H1 (cell line): ENCODE measurements around the gene PIK3C2G. TPM values are rescaled to one million over a fixed set of nuclear protein-coding genes. Genes with fewer than 3 reads are reported as not detected.

Experiments used
- CTCF ChIA-PET: fragments of 300-600 bp; sonication (Branson Sonifier 250); formaldehyde crosslinking; loops from one replicate; lab custom pipeline; 2021; ENCODE audit not compliant: partially characterized antibody; lab: Charles Lee
- POLR2A ChIA-PET: fragments of 300-600 bp; sonication (Branson Sonifier 250); formaldehyde crosslinking; loops from one replicate; lab custom pipeline; 2021; ENCODE audit warnings: inconsistent platforms; ENCODE audit not compliant: partially characterized antibody; lab: Charles Lee
- DNase-seq, 2 experiments: peaks; one replicate each; pipeline versions ENCODE4 v3.0.0 to v3.0.0-alpha.2; 2010 to 2022; ENCODE audit warnings: low spot score in 2 of 2, low read depth in 1 of 2, mixed read lengths in 1 of 2
- FAIRE-seq: peaks from 2 replicates; lab custom pipeline; 2011; peaks lifted over from hg19 to GRCh38; lab: Jason Lieb, UNC
- H2AFZ ChIP-seq: 2 replicates; pipeline ENCODE4 v1.8.1; 2012; ENCODE audit warnings: low read length, inconsistent platforms
- H2AK5ac ChIP-seq: 2 replicates; pipeline ENCODE4 v1.6.1; 2013; ENCODE audit warnings: low read depth, low read length
- H2BK120ac ChIP-seq: replicated peaks from 2 replicates; pipeline ENCODE3; 2013; ENCODE audit warnings: low read depth, low read length, inconsistent platforms
- H2BK12ac ChIP-seq: 2 replicates; pipeline ENCODE4 v1.6.1; 2013; ENCODE audit warnings: low read depth, low read length
- H2BK15ac ChIP-seq: 2 replicates; pipeline ENCODE4 v1.6.1; 2013; ENCODE audit warnings: low read length
- H2BK20ac ChIP-seq: 2 replicates; pipeline ENCODE4 v1.6.1; 2013; ENCODE audit warnings: low read length
- H2BK5ac ChIP-seq: 2 replicates; pipeline ENCODE4 v1.6.1; 2013; ENCODE audit warnings: low read depth, low read length
- H3K14ac ChIP-seq: 2 replicates; pipeline ENCODE4 v1.6.1; 2013; ENCODE audit warnings: inconsistent platforms; ENCODE audit not compliant: insufficient read length
- H3K18ac ChIP-seq: 2 replicates; pipeline ENCODE4 v1.6.1; 2013; ENCODE audit warnings: low read length; ENCODE audit errors: extremely low read depth
- H3K23ac ChIP-seq: 2 replicates; pipeline ENCODE4 v1.6.1; 2013; ENCODE audit warnings: inconsistent platforms; ENCODE audit not compliant: insufficient read length
- H3K23me2 ChIP-seq: 2 replicates; pipeline ENCODE4 v1.6.1; 2013; ENCODE audit warnings: low read depth, low read length
- H3K27ac ChIP-seq: 2 replicates; pipeline ENCODE4 v1.6.1; 2011; ENCODE audit warnings: low read depth, low read length, inconsistent platforms
- H3K27me3 ChIP-seq, 4 experiments: replicated peaks in 1 of 4; 1 replicate in 1 of 4; 2 replicates in 3 of 4; pipeline versions ENCODE4 v1.6.1 to v1.8.1; 2011 to 2013; ENCODE audit warnings: low read length in 3 of 4, mild to moderate bottlenecking in 3 of 4, inconsistent platforms in 2 of 4, mixed read lengths in 2 of 4, moderate library complexity in 1 of 4; ENCODE audit not compliant: control insufficient read depth in 3 of 4, insufficient read depth in 3 of 4; ENCODE audit errors: extremely low read depth in 1 of 4
- H3K36me3 ChIP-seq, 4 experiments: 2 replicates each; pipeline versions ENCODE4 v1.6.1 to v1.8.1; 2011 to 2013; ENCODE audit warnings: mild to moderate bottlenecking in 4 of 4, low read length in 3 of 4, moderate library complexity in 2 of 4, control low read depth in 1 of 4, inconsistent platforms in 1 of 4; ENCODE audit not compliant: insufficient read depth in 4 of 4, control insufficient read depth in 2 of 4
- H3K4ac ChIP-seq: replicated peaks from 2 replicates; pipeline ENCODE3; 2013; ENCODE audit warnings: low read length, low read depth, mixed read lengths, inconsistent platforms; ENCODE audit not compliant: insufficient read length
- H3K4me1 ChIP-seq, 4 experiments: replicated peaks in 1 of 4; 1 replicate in 1 of 4; 2 replicates in 3 of 4; pipeline versions ENCODE4 v1.6.1 to v1.8.1; 2011 to 2013; ENCODE audit warnings: low read length in 3 of 4, inconsistent platforms in 2 of 4, mixed read lengths in 1 of 4; ENCODE audit not compliant: insufficient read depth in 4 of 4, control insufficient read depth in 3 of 4
- H3K4me2 ChIP-seq, 2 experiments: 2 replicates each; pipeline versions ENCODE4 v1.6.1 to v1.8.1; 2011 to 2013; ENCODE audit warnings: low read depth in 2 of 2, low read length in 2 of 2, control low read depth in 1 of 2, inconsistent platforms in 1 of 2, mild to moderate bottlenecking in 1 of 2; ENCODE audit not compliant: insufficient read depth in 1 of 2
- H3K4me3 ChIP-seq, 4 experiments: fragments of 200-600, 300-600 bp in 1 of 4; sonication (generic), shearing (Covaris generic), sonication (Bioruptor Twin) in 1 of 4; 2 replicates each; pipeline versions ENCODE4 v1.5.1 to v1.8.1; 2011 to 2016; ENCODE audit warnings: low read length in 4 of 4, low read depth in 3 of 4, control low read depth in 2 of 4, inconsistent platforms in 2 of 4, mild to moderate bottlenecking in 2 of 4, mixed read lengths in 1 of 4, moderate library complexity in 1 of 4; ENCODE audit not compliant: insufficient read depth in 2 of 4; ENCODE audit errors: extremely low read depth in 1 of 4
- H3K56ac ChIP-seq: replicated peaks from 2 replicates; pipeline ENCODE3; 2013; ENCODE audit warnings: low read depth, mild to moderate bottlenecking, mixed read lengths, low read length, inconsistent platforms; ENCODE audit not compliant: insufficient read length
- H3K79me1 ChIP-seq: 2 replicates; pipeline ENCODE4 v1.6.1; 2013; ENCODE audit warnings: low read depth, low read length, control low read depth
- H3K79me2 ChIP-seq, 2 experiments: 2 replicates each; pipeline versions ENCODE4 v1.6.1 to v1.8.1; 2012 to 2013; ENCODE audit warnings: low read length in 2 of 2, mild to moderate bottlenecking in 2 of 2, inconsistent platforms in 1 of 2; ENCODE audit not compliant: insufficient read depth in 2 of 2, control insufficient read depth in 1 of 2
- H3K9ac ChIP-seq, 4 experiments: replicated peaks in 1 of 4; 1 replicate in 1 of 4; 2 replicates in 3 of 4; pipeline versions ENCODE4 v1.6.1 to v1.8.1; 2011 to 2013; ENCODE audit warnings: low read depth in 3 of 4, low read length in 3 of 4, control low read depth in 2 of 4, mild to moderate bottlenecking in 2 of 4, moderate library complexity in 2 of 4, inconsistent platforms in 1 of 4; ENCODE audit errors: extremely low read depth in 1 of 4
- H3K9me3 ChIP-seq, 2 experiments: 2 replicates each; pipeline versions ENCODE4 v1.6.1 to v1.8.1; 2012 to 2013; ENCODE audit warnings: mild to moderate bottlenecking in 2 of 2, moderate library complexity in 2 of 2, control low read depth in 1 of 2, inconsistent platforms in 1 of 2, low read depth in 1 of 2, low read length in 1 of 2, mixed read lengths in 1 of 2; ENCODE audit not compliant: insufficient read depth in 2 of 2
- H4K20me1 ChIP-seq, 2 experiments: replicated peaks in 1 of 2; 2 replicates each; pipeline versions ENCODE3 to v1.8.1; 2011 to 2013; ENCODE audit warnings: inconsistent platforms in 2 of 2, low read length in 2 of 2, mild to moderate bottlenecking in 1 of 2; ENCODE audit not compliant: insufficient read depth in 2 of 2, control insufficient read depth in 1 of 2
- H4K5ac ChIP-seq: 2 replicates; pipeline ENCODE4 v1.6.1; 2013; ENCODE audit warnings: low read length, low read depth, mixed read lengths, inconsistent platforms; ENCODE audit not compliant: insufficient read length
- H4K8ac ChIP-seq: 2 replicates; pipeline ENCODE4 v1.8.0; 2013; ENCODE audit warnings: mild to moderate bottlenecking, moderate library complexity, low read length, inconsistent platforms; ENCODE audit not compliant: insufficient read depth; ENCODE audit errors: extremely low read depth
- H4K91ac ChIP-seq: replicated peaks from 2 replicates; pipeline ENCODE3; 2013; ENCODE audit warnings: low read length, mixed read lengths, inconsistent platforms; ENCODE audit not compliant: insufficient read length
- ASH2L ChIP-seq: fragments of 200-600, 300-600 bp; sonication (generic); IDR thresholded peaks from one replicate; pipeline ENCODE4 v1.7.1; 2017; ENCODE audit warnings: low read length
- CREB1 ChIP-seq: IDR thresholded peaks from 2 replicates; pipeline ENCODE4 v1.6.1; 2012; ENCODE audit warnings: inconsistent platforms
- FOSL1 ChIP-seq: IDR thresholded peaks from 2 replicates; pipeline ENCODE4 v1.6.1; 2011; ENCODE audit warnings: mild to moderate bottlenecking, low read depth, low read length, moderate library complexity; ENCODE audit not compliant: insufficient read depth
- NANOG ChIP-seq: IDR thresholded peaks from 2 replicates; pipeline ENCODE4 v1.6.1; 2011; ENCODE audit warnings: low read length, low read depth, mild to moderate bottlenecking, inconsistent platforms; ENCODE audit not compliant: insufficient read depth, poor library complexity, severe bottlenecking
- POU5F1 ChIP-seq: IDR thresholded peaks from 2 replicates; pipeline ENCODE4 v1.6.1; 2011; ENCODE audit warnings: low read depth, mild to moderate bottlenecking, low read length, moderate library complexity
- RFX5 ChIP-seq: IDR thresholded peaks from 2 replicates; pipeline ENCODE4 v1.6.1; 2011; ENCODE audit warnings: low read depth, low read length, improper control_type of control experiment, borderline replicate concordance
- WGBS, 2 experiments: shearing (Covaris generic) in 1 of 2; methylation state at CpG; one replicate each; pipeline versions ENCODE4 v1.1.6 to v1.1.7; 2013 to 2015; ENCODE audit warnings: low lambda C conversion rate in 2 of 2, mixed read lengths in 2 of 2, inconsistent platforms in 1 of 2, low coverage in 1 of 2, missing lambda C conversion rate in 1 of 2; ENCODE audit not compliant: insufficient replicate concordance in 2 of 2, insufficient coverage in 1 of 2, insufficient read length in 1 of 2; ENCODE audit errors: extremely low coverage in 1 of 2, missing lambda C conversion rate in 1 of 2; 5-methylcytosine and 5-hydroxymethylcytosine counted together
- polyA plus RNA-seq, 7 experiments: library from polyadenylated mRNA; depleted of rRNA in 3 of 7; stranded (reverse) in 5 of 7; unstranded in 2 of 7; fragments of >200 nt in 5 of 7; fragments of 200-250 nt in 2 of 7; gene quantifications; 1 replicate in 5 of 7; 2 replicates in 1 of 7; 4 replicates in 1 of 7; pipeline versions ENCODE4 v1.2.1 to v1.2.3, GENCODE V29; 2011 to 2013; ENCODE audit warnings: missing spikeins in 2 of 7, mixed read lengths in 2 of 7
- total RNA-seq: library from RNA; stranded (reverse); fragmentation: NEBNext Ultra II Directional; extraction: Animal tissue kit (Norgen Biotek cat#: 25700); gene quantifications from 2 replicates; pipeline ENCODE4 v1.2.1, GENCODE V29; 2021

The PIK3C2G gene
- total and polyA plus RNA-seq, 2 of the 8 experiments (the other 6 are each of a cell fraction or from before 2014, with no cell fraction given), result not detected

GRCh38 chr12:18470251-18470650 is 208.9 kb downstream of the PIK3C2G start:
- POLR2A ChIA-PET, result no interaction called here
- no peak overlapping the region for H2BK20ac ChIP-seq
- DNase-seq (no peak), FAIRE-seq (no peak)
- no peak overlapping the region for H2BK5ac ChIP-seq
- no peak overlapping the region for H4K5ac ChIP-seq
- H2BK15ac ChIP-seq, result no peak overlapping the region
- H4K91ac ChIP-seq, result no peak overlapping the region
- no peaks in the 10 kb centered on the region for H3K79me1 ChIP-seq
- no peaks in the 10 kb centered on the region; a peak in 1 of 7 replicates for H3K27me3 ChIP-seq
- no peaks in the 10 kb centered on the region for H3K4me1 ChIP-seq
- no peaks in the 10 kb centered on the region for H3K79me2 ChIP-seq
- H3K9me3 ChIP-seq, result no peaks in the 10 kb centered on the region
- H4K20me1 ChIP-seq, result no peaks in the 10 kb centered on the region
- H2AK5ac ChIP-seq, result no peak overlapping the region
- no peak overlapping the region for H4K8ac ChIP-seq
- H2AFZ ChIP-seq, result no peak overlapping the region
- TF ChIP-seq POU5F1 (no peak), FOSL1 (no peak), CREB1 (no peak), ASH2L (no peak), NANOG (no peak), RFX5 (no peak)
- no peak overlapping the region for H3K4ac ChIP-seq
- no peak overlapping the region for H3K23ac ChIP-seq
- H3K4me3 ChIP-seq, result no peak overlapping the region
- H3K18ac ChIP-seq, result no peak overlapping the region
- no peaks in the 10 kb centered on the region for H3K36me3 ChIP-seq
- no peak overlapping the region for H3K4me2 ChIP-seq
- H3K27ac ChIP-seq, result no peak overlapping the region
- no peak overlapping the region for H2BK12ac ChIP-seq
- no peaks in the 10 kb centered on the region; the same call in 1 of the 2 replicates for H3K23me2 ChIP-seq
- no peak overlapping the region for H3K14ac ChIP-seq
- CTCF ChIA-PET, result no interaction called here
- no peak overlapping the region for H3K56ac ChIP-seq
- no peak overlapping the region for H2BK120ac ChIP-seq
- 74% methylated on average over 3 of the region's 3 CpGs; no CpG with 5 or more reads in 1 of the 2 experiments for WGBS, 2 experiments
- no peak overlapping the region for H3K9ac ChIP-seq
